ENCODE results near the gene DTX2.

GRCh38 chr7:76425156-76425555 lies 36.4 kb upstream of the DTX2 start:
- no peak for TF ChIP-seq POLR2AphosphoS5 (IDR thresholded peaks at IDR 0.05; ENCODE audit: low read depth, low read length)
- TF ChIP-seq, protein P1, sequence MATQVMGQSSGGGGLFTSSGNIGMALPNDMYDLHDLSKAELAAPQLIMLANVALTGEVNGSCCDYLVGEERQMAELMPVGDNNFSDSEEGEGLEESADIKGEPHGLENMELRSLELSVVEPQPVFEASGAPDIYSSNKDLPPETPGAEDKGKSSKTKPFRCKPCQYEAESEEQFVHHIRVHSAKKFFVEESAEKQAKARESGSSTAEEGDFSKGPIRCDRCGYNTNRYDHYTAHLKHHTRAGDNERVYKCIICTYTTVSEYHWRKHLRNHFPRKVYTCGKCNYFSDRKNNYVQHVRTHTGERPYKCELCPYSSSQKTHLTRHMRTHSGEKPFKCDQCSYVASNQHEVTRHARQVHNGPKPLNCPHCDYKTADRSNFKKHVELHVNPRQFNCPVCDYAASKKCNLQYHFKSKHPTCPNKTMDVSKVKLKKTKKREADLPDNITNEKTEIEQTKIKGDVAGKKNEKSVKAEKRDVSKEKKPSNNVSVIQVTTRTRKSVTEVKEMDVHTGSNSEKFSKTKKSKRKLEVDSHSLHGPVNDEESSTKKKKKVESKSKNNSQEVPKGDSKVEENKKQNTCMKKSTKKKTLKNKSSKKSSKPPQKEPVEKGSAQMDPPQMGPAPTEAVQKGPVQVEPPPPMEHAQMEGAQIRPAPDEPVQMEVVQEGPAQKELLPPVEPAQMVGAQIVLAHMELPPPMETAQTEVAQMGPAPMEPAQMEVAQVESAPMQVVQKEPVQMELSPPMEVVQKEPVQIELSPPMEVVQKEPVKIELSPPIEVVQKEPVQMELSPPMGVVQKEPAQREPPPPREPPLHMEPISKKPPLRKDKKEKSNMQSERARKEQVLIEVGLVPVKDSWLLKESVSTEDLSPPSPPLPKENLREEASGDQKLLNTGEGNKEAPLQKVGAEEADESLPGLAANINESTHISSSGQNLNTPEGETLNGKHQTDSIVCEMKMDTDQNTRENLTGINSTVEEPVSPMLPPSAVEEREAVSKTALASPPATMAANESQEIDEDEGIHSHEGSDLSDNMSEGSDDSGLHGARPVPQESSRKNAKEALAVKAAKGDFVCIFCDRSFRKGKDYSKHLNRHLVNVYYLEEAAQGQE (IDR thresholded peaks at IDR 0.05; ENCODE audit: insufficient read depth in 1 of 2, low read depth in 2 of 2, low read length in 2 of 2): no peak
- TF ChIP-seq TAF1 (IDR thresholded peaks at IDR 0.05; ENCODE audit: borderline replicate concordance, insufficient read depth, low read length): no peak
